Measurements from ENCODE around the gene KMT2B.

KMT2B gene

GRCh38 chr19:35702223-35703012, 15.4 kb upstream of the KMT2B start:
- TF ChIP-seq POLR2A (IDR thresholded peaks at IDR 0.05; ENCODE audit: low read depth, low read length) = peak; percentile 57
- DNase-seq (ENCODE audit: insufficient read length, low spot score) (peak; percentile 99), FAIRE-seq (peak; percentile 53)

DNA sequence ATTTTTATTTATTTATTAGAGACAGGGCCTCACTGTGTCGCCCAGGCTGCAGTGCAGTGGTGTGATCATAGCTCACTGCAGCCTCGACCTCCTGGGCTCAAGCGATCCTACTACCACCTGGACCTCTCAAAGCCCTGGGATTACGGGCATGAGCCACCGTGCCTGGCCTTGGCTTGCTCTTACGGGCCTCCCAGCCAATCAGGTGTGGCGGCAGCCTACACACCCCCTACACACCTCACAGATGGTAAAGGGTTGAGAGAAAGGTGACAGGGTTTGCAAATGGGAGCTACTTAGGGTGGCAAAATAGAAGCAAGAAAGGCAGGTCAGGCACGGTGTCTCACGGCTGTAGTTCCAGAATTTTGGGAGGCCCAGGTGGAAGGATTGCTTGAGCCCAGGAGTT, 14.5 kb upstream of the KMT2B start:
- FAIRE-seq = no peak
- TF ChIP-seq POLR2A (IDR thresholded peaks at IDR 0.05; ENCODE audit: low read depth, low read length) = no peak
- no peak for DNase-seq (ENCODE audit: insufficient read length, low spot score)

- no peak for TF ChIP-seq POLR2A (IDR thresholded peaks at IDR 0.05; ENCODE audit: low read depth, low read length)
- no peak for DNase-seq (ENCODE audit: insufficient read length, low spot score)
- no peak for FAIRE-seq
Measured at GRCh38 chr19:35704218-35704617, 13.6 kb upstream of the KMT2B start, which contains the start of gene ZBTB32. Gene ZBTB32 (plus strand): TSS chr19:35704558. CDS start chr19:35714627, 10,069 bp downstream.

GRCh38 chr19:35708391-35708790, 9.4 kb upstream of the KMT2B start:
- DNase-seq (ENCODE audit: insufficient read length, low spot score) (no peak), FAIRE-seq (no peak)
- TF ChIP-seq POLR2A (IDR thresholded peaks at IDR 0.05; ENCODE audit: low read depth, low read length) = no peak

DNA sequence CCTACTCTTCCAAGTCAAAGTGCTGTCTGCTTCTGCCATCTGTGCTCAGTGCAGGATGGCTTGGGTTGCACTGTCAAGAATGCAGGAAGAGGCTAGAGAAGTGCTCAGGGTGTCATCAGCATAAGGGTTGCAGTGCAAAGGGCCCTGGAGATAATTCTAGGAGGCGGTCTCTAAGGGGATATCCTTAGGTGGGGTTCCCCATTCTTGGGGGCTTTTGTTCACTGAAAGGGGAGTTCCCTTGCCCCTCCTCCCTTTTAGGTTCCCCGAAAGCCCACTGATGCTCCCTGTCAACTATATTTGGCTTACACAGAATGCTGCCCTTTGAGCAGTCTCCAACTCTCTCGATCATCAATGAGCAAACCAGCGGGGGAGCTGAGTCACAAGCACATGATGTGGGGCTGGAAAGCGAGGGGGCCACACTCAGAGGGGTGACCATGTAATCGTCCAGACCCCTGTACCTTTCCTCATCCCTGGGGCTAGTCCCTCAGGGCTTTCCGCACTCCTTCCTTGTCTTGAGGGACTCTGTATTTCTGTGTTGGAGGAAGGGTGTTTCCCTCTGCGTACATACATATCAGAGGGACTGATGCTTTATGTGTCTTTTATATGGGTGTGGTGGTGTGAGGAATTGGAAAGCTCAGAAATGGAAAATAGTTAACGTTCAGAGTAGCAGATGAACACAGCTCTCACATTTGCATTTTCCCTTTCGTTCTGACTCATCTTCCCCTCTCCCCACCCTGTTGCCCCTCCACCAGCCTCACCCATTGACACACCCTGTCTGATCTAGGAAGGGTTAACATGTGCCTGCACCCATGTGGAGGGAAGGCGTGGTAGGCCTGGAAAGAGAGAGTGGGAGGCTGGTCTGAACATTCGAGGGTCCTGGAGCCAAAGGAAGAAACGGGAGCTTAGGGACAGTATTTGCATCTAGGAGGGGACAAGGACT, 6.7 kb upstream of the KMT2B start:
- DNase-seq (ENCODE audit: insufficient read length, low spot score) = no peak
- TF ChIP-seq POLR2A (IDR thresholded peaks at IDR 0.05; ENCODE audit: low read depth, low read length) = no peak
- no peak for FAIRE-seq

- TF ChIP-seq POLR2A (IDR thresholded peaks at IDR 0.05; ENCODE audit: low read depth, low read length) = no peak
- FAIRE-seq = no peak
- DNase-seq (ENCODE audit: insufficient read length, low spot score) = no peak
Measured at GRCh38 chr19:35712567-35713505, 5.0 kb upstream of the KMT2B start.

DNA sequence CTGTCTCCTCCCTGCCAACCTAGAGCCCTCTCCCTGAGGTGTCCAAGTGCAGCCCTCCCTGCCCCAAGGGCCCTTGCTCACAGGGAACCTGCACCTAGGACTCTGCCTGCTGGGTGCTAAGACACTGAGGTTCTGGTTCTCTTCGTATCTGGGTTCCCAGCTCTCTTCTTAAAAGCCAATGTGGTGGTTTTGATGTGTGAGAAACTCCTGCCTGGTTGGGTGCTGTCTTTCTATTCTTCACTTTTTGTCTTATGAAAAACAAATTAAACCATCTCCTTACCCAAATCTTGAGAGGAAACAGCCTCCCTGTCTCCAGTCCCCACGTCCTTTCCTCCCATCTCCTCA, 4.3 kb upstream of the KMT2B start:
- no peak for DNase-seq (ENCODE audit: insufficient read length, low spot score)
- FAIRE-seq = no peak
- no peak for TF ChIP-seq POLR2A (IDR thresholded peaks at IDR 0.05; ENCODE audit: low read depth, low read length)

DNA sequence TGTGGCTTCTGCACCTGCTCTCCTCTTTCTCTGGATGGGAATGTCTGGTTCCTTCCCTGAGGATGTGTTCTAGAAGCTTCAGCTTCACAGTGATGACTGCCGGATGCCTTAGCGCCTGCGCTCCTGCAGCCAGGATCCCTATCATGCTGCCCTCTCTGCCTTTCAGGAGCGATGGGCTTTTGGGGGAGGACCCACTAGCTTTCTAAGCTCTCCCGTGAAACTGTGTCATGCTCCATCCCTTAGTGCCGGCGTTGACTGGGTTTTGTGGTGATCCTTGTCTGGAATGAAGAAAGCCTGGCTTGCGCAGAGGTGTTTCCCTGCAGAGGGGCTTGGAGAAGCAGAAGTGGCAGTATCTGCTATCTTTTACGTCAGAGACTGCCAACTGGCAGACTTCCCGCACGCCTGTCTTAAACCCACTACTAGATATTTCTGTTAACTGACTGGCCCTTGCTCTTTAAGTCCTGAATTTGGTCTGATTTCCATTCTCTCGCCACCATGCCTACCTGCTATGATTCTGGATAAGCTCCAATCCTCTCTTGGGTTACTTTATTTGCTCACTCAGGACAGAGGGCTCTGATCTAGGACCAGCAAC, 3.8 kb upstream of the KMT2B start:
- DNase-seq (ENCODE audit: insufficient read length, low spot score) (no peak), FAIRE-seq (no peak)
- no peak for TF ChIP-seq POLR2A (IDR thresholded peaks at IDR 0.05; ENCODE audit: low read depth, low read length)

DNA sequence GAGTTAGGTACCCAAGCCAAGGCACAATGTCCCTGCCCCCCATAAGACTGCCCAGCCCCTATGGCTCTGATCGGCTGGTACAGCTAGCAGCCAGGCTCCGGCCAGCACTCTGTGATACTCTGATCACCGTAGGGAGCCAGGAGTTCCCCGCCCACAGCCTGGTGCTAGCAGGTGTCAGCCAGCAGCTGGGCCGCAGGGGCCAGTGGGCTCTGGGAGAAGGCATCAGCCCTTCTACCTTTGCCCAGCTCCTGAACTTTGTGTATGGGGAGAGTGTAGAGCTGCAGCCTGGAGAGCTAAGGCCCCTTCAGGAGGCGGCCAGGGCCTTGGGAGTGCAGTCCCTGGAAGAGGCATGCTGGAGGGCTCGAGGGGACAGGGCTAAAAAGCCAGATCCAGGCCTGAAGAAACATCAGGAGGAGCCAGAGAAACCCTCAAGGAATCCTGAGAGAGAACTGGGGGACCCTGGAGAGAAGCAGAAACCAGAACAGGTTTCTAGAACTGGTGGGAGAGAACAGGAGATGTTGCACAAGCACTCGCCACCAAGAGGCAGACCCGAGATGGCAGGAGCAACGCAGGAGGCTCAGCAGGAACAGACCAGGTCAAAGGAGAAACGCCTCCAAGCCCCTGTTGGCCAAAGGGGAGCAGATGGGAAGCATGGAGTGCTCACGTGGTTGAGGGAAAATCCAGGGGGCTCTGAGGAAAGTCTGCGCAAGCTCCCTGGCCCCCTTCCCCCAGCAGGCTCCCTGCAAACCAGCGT, 3.0 kb upstream of the KMT2B start:
- TF ChIP-seq POLR2A (IDR thresholded peaks at IDR 0.05; ENCODE audit: low read depth, low read length) = no peak
- FAIRE-seq (no peak), DNase-seq (ENCODE audit: insufficient read length, low spot score) (no peak)

GRCh38 chr19:35715355-35715809, 2.4 kb upstream of the KMT2B start:
- FAIRE-seq = no peak
- DNase-seq (ENCODE audit: insufficient read length, low spot score) = no peak

GRCh38 chr19:35715981-35716800, 1.6 kb upstream of the KMT2B start:
- no peak for FAIRE-seq
- DNase-seq (ENCODE audit: insufficient read length, low spot score) = peak; percentile 57
- peak; percentile 44 for TF ChIP-seq POLR2A (IDR thresholded peaks at IDR 0.05; ENCODE audit: low read depth, low read length)

More at GRCh38 chr19:35715355-35715809, 2.4 kb upstream of the KMT2B start:
- TF ChIP-seq POLR2A (IDR thresholded peaks at IDR 0.05; ENCODE audit: low read depth, low read length) = no peak
